ENCODE measurements around the gene TMEM130.
A peak's percentile ranks its signal among the peaks of the same experiment; 100 is the strongest.

The TMEM130 gene

DNA sequence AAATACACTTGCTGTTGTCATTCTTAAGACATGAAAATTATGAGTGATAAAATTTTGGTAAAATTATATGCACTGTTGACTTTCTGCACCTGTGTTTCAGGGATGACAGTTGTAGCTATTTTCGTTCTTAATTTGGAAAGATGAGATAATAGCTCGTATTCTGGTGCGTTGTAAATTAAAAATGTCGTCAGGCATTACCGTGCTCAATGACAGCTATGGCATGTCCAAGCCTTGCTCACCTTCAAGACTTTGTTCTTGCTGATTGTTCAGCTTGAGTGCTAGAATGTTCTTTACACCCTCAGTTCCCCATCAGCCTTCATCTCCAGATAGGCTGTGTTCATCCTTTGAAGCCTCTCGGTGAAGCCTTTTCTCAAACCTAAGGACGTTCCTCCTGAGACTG is 30.0 kb upstream of the TMEM130 start:
- Histone ChIP-seq H3K9ac (ENCODE audit: low read depth, low read length) (no peak overlapping the region), H3K36me3 (ENCODE audit: insufficient read depth, low read depth, low read length) (peaks cover 96% of the 10 kb centered on the region), H3K9me3 (ENCODE audit: insufficient read depth, low read depth, low read length) (no peaks in the 10 kb centered on the region), H3K27ac (ENCODE audit: low read length) (no peak overlapping the region), H3K4me1 (ENCODE audit: insufficient read depth, low read length) (no peaks in the 10 kb centered on the region), H3K4me3 (ENCODE audit: low read length) (no peak overlapping the region), H3K27me3 (ENCODE audit: insufficient read depth, low read length) (no peaks in the 10 kb centered on the region)

DNA sequence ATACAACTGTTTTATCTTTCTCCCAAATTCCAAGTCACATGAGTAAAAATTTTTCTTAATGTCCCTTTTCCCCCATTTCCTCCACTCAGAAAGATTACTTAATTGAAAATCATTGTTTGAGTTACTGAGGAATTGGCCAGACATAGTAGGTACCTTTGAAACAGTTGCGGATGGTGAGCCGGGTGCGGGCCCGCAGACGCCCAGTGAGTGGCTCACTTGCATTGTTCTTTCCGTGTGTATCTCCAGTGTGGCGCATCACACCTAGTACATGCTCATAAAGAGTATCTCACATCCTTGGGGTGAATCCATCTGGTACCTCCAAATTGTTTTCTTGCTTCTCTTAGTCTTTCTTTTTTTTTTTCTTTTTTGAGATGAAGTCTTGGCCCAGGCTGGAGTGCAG is 22.8 kb upstream of the TMEM130 start:
- Histone ChIP-seq H3K27ac (ENCODE audit: low read length) (no peak overlapping the region), H3K4me3 (ENCODE audit: low read length) (no peak overlapping the region), H3K36me3 (ENCODE audit: insufficient read depth, low read depth, low read length) (peaks cover 87% of the 10 kb centered on the region), H3K27me3 (ENCODE audit: insufficient read depth, low read length) (no peaks in the 10 kb centered on the region), H3K9me3 (ENCODE audit: insufficient read depth, low read depth, low read length) (no peaks in the 10 kb centered on the region), H3K9ac (ENCODE audit: low read depth, low read length) (no peak overlapping the region), H3K4me1 (ENCODE audit: insufficient read depth, low read length) (no peaks in the 10 kb centered on the region)

DNA sequence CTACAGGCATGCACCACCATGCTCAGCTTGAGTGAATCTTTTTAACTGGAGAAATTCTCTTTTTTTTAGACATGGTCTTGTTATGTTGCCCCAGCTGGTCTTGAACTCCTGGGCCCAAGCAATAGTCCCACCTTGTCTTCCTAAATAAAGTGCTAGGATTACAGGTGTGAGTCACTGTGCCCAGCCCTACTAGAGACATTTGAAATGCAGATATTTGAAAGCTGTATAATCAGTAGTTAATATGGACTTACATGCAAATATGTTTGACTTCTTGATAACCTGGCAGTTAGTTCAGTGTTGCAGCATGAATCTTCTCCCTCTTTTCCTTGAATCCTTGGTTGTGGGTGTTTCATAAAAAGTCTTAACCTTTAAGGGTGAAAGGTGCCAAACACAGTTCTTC is 17.2 kb upstream of the TMEM130 start:
- Histone ChIP-seq H3K27me3 (ENCODE audit: insufficient read depth, low read length) (no peaks in the 10 kb centered on the region), H3K9ac (ENCODE audit: low read depth, low read length) (no peak overlapping the region), H3K27ac (ENCODE audit: low read length) (no peak overlapping the region), H3K36me3 (ENCODE audit: insufficient read depth, low read depth, low read length) (peaks cover 87% of the 10 kb centered on the region), H3K9me3 (ENCODE audit: insufficient read depth, low read depth, low read length) (no peaks in the 10 kb centered on the region), H3K4me3 (ENCODE audit: low read length) (no peak overlapping the region), H3K4me1 (ENCODE audit: insufficient read depth, low read length) (no peaks in the 10 kb centered on the region)

DNA sequence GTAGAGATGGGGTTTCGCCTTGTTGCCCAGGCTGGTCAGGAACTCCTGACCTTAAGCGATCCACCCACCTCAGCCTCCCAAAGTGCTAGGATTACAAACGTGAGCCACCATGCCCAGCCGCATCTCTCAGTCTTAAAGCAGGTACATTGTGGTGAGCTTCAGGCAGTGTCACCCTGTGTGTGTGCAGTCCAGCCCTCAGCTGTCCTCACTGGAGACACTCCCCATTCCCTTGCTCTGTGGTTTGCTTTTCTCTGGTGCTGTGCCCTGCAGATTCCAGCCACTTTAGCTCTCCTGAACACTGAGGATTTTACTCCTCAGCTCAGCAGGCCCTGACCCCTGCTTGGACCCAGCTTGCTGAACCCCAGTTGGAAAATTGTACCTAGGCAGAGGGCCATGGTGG is 14.6 kb upstream of the TMEM130 start:
- H3K36me3 ChIP-seq (ENCODE audit: insufficient read depth, low read depth, low read length), result peaks cover 79% of the 10 kb centered on the region
- H3K9ac ChIP-seq (ENCODE audit: low read depth, low read length), result no peak overlapping the region
- H3K9me3 ChIP-seq (ENCODE audit: insufficient read depth, low read depth, low read length), result no peaks in the 10 kb centered on the region
- no peak overlapping the region for H3K27ac ChIP-seq (ENCODE audit: low read length)
- no peaks in the 10 kb centered on the region for H3K4me1 ChIP-seq (ENCODE audit: insufficient read depth, low read length)
- no peaks in the 10 kb centered on the region for H3K27me3 ChIP-seq (ENCODE audit: insufficient read depth, low read length)
- H3K4me3 ChIP-seq (ENCODE audit: low read length), result no peak overlapping the region

DNA sequence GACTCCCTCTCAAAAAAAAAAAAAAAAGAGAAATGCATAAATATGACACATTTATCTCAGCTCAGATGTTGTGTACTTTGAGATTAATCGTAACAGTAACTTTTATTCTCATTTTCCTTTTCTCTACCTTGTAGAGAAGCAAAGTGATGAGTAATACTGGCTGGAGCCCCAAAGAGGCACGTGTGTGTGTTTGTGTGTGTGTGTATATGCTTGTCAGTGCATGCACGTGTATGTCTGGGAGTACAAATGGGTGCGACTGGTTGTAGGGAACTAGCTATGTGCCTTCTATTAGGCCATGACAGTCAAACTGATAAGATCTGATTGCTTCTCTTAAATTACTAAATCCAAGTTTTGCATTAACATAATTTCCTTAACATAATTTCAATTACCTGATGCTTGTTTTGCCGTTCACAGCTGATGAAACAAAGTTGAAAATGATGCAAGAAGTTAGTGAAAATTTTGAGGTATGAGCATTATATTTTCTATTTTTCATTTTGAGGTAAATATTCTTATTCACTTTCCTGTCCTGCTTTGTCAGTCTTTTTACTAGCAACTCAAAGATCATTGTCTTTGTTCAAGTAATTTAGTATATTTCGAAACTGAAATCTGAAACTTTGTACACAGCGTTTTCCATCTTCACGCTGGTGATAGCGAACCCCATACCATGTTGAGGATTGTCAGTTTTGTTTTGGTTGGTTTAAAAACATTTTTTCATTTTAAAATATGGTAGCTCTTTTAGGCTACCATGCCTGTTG is 11.9 kb upstream of the TMEM130 start:
- Histone ChIP-seq H3K4me1 (ENCODE audit: insufficient read depth, low read length) (no peaks in the 10 kb centered on the region), H3K9me3 (ENCODE audit: insufficient read depth, low read depth, low read length) (no peaks in the 10 kb centered on the region), H3K27me3 (ENCODE audit: insufficient read depth, low read length) (peaks cover 5% of the 10 kb centered on the region; the same call in 1 of the 2 replicates), H3K9ac (ENCODE audit: low read depth, low read length) (no peak overlapping the region), H3K27ac (ENCODE audit: low read length) (no peak overlapping the region), H3K36me3 (ENCODE audit: insufficient read depth, low read depth, low read length) (peaks cover 56% of the 10 kb centered on the region), H3K4me3 (ENCODE audit: low read length) (no peak overlapping the region)

DNA sequence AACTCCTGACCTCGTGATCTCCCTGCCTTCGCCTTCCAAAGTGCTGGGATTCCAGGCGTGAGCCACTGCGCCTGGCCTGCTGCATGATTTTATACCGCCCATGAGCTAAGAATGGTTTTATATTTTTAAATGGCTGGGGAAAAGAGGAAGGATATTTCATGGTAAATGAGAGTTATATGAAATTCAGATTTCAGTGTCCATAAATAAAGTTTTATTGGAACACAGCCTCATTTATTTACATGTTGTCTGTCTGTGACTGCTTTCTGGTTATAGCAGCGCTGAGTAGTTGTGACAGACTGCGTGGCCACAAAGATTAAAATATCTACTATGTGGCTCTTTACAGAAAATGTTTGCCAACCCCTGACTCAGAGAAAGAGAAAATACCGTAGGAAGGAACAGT is 10.7 kb upstream of the TMEM130 start:
- no peaks in the 10 kb centered on the region for H3K9me3 ChIP-seq (ENCODE audit: insufficient read depth, low read depth, low read length)
- peaks cover 48% of the 10 kb centered on the region for H3K36me3 ChIP-seq (ENCODE audit: insufficient read depth, low read depth, low read length)
- H3K4me3 ChIP-seq (ENCODE audit: low read length), result no peak overlapping the region
- H3K27ac ChIP-seq (ENCODE audit: low read length), result no peak overlapping the region
- no peak overlapping the region for H3K9ac ChIP-seq (ENCODE audit: low read depth, low read length)
- no peaks in the 10 kb centered on the region for H3K4me1 ChIP-seq (ENCODE audit: insufficient read depth, low read length)
- H3K27me3 ChIP-seq (ENCODE audit: insufficient read depth, low read length), result peaks cover 5% of the 10 kb centered on the region; the same call in 1 of the 2 replicates

DNA sequence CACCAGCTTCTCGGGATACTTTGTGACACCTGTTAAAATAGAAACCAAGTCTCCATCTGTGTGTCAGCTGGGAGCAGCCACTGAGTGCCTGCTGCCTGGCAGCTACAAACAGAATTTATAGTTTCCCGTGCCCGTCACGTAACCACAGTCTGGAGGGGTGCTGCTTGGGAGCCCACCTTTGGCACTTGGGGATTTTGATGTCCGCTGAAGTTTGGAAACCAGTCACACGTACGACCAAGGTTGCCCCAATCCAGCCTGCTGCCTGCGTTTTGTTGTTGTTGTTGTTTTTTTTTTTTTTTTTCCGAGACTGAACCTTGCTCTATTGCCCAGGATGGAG is 10.1 kb upstream of the TMEM130 start:
- peaks cover 43% of the 10 kb centered on the region for H3K36me3 ChIP-seq (ENCODE audit: insufficient read depth, low read depth, low read length)
- H3K27me3 ChIP-seq (ENCODE audit: insufficient read depth, low read length), result peaks cover 5% of the 10 kb centered on the region; the same call in 1 of the 2 replicates
- no peak overlapping the region for H3K27ac ChIP-seq (ENCODE audit: low read length)
- peak overlapping the region; percentile 91; the same call in 1 of the 2 replicates for H3K9ac ChIP-seq (ENCODE audit: low read depth, low read length)
- no peaks in the 10 kb centered on the region for H3K9me3 ChIP-seq (ENCODE audit: insufficient read depth, low read depth, low read length)
- peak overlapping the region; percentile 93 for H3K4me3 ChIP-seq (ENCODE audit: low read length)
- no peaks in the 10 kb centered on the region for H3K4me1 ChIP-seq (ENCODE audit: insufficient read depth, low read length)

DNA sequence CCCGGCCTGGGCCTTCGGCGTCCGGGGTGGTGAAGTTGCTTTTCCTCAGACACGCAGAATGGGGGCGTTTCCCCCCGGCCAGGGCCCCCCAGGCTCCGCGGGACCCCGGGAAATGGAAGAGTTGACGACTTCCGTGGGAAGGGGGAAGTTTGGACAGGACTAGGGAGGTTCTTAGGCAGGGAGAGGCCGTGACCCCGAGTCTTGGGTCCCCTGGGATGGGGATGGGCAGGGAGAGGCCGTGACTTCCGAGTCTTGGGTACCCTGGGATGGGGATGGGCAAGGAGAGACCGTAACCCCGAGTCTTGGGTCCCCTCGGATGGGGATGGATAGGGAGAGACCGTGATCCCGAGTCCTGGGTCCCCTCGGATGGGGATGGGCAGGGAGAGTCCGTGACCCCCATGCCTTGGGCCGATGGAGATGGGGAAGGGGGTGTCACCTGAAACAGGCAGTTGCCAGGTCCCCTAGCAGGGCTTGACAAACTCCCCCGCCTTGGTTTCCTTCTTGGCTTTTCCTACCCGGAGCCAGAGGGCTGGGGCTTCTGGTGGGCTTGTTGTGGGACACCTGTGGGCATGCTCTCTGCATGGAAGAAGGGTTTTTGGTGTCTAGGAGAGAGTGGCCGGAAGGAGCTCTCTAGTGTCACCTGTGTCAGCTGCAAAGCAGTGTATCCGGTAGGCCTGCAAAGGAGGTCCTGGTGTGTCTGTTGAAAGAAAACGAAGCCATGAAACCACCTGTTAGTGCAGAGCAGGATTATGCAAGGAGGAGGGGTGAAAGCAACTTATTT is 9.6 kb upstream of the TMEM130 start:
- no peaks in the 10 kb centered on the region for H3K4me1 ChIP-seq (ENCODE audit: insufficient read depth, low read length)
- no peak overlapping the region for H3K27ac ChIP-seq (ENCODE audit: low read length)
- H3K36me3 ChIP-seq (ENCODE audit: insufficient read depth, low read depth, low read length), result peaks cover 38% of the 10 kb centered on the region
- H3K9ac ChIP-seq (ENCODE audit: low read depth, low read length), result peak overlapping the region; percentile 91
- peaks cover 5% of the 10 kb centered on the region; the same call in 1 of the 2 replicates for H3K27me3 ChIP-seq (ENCODE audit: insufficient read depth, low read length)
- no peaks in the 10 kb centered on the region for H3K9me3 ChIP-seq (ENCODE audit: insufficient read depth, low read depth, low read length)
- H3K4me3 ChIP-seq (ENCODE audit: low read length), result peak overlapping the region; percentile 93

DNA sequence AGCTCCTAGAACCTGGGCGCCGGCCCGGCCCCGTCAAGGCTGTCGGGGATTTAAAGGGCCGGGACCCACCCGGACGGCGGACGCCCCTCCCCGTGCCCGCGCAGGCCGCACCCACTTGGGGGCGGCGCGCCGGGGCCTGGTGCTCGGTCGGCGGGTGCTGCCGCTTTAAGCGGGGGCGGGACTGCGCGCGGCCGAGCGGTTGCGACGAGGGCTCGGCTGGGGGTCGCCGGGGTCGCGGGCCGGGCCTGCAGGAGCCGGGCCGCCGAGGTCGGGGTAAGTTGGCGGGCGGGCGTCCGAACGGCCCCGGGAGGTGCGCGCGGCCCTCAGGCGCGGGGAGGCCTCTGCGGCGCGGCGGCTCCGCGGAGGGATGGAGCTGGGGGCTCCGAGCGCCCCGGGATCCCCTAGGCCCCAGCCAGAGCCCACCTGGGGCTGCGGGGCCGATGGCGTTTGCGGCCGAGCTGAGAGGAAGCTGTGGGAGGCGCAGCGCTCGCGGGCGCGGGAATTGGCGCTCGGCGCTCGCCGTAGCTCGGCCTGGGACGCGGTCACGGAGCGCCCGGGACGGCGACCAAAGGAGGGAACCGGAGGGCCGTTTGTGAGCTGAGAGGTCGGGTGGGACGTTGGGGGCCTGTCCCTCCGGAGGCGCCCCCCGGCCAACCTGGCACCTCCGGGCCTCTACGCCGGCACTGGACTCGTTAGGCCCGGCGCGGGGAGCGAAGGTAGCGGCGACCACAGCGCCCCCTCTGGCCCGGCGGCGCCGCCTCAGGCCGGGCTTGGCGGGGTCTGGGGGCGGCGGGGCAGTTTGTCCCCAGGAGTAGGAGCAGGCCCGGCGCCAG is 8.8 kb upstream of the TMEM130 start, which contains the start of gene TRRAP:
Gene TRRAP (plus strand): TSS at position 168 of the 833 bp plus-strand sequence. CDS start 2,619 bp downstream, outside the sequence.
- no peak within 1 kb of the TSS for H3K27ac ChIP-seq (ENCODE audit: low read length)

DNA sequence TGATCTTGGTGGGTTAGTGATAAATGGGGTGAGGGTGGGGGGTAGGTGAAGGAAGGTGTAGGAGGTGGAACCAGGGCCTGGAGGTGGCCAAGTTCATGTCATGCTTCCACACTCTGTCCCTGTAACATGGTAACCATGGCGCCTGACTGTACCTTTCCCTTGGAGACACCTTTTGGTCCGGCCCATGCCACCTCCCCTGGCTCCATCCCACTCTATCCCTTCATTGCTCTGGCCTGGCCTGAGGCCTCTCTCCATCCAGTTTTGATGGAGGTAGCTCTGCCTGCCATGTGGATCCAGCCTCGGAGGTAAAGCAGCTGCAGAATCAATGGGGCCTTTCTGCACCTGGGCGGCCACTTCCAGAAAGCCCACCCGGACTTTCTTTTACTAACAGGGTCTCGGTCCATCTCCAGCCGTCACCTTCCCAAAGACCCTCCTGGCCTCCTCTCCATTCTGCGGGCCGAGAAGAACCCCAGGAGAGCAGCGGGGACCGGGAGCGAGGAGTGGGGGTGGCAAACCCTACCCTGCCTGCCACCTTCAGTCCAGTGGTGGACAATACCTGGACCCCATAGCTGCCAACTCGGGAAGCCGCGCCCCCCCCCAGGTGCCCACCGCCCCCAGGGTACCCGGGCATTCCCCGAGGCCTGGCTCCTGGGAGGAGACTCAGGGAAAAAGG is 8.0 kb upstream of the TMEM130 start:
- Histone ChIP-seq H3K36me3 (ENCODE audit: insufficient read depth, low read depth, low read length) (peaks cover 22% of the 10 kb centered on the region), H3K4me1 (ENCODE audit: insufficient read depth, low read length) (no peaks in the 10 kb centered on the region), H3K4me3 (ENCODE audit: low read length) (peak overlapping the region; percentile 93), H3K9ac (ENCODE audit: low read depth, low read length) (peak overlapping the region; percentile 23; the same call in 1 of the 2 replicates), H3K27ac (ENCODE audit: low read length) (no peak overlapping the region), H3K9me3 (ENCODE audit: insufficient read depth, low read depth, low read length) (no peaks in the 10 kb centered on the region), H3K27me3 (ENCODE audit: insufficient read depth, low read length) (peaks cover 5% of the 10 kb centered on the region; the same call in 1 of the 2 replicates)

More for the DNA sequence above, 8.8 kb upstream of the TMEM130 start, which contains the start of gene TRRAP:
- Histone ChIP-seq H3K4me1 (ENCODE audit: insufficient read depth, low read length) (no peaks in the 10 kb centered on the region), H3K9me3 (ENCODE audit: insufficient read depth, low read depth, low read length) (no peaks in the 10 kb centered on the region), H3K27me3 (ENCODE audit: insufficient read depth, low read length) (peaks cover 5% of the 10 kb centered on the region; the same call in 1 of the 2 replicates), H3K4me3 (ENCODE audit: low read length) (peak within 1 kb of the TSS; percentile 93), H3K36me3 (ENCODE audit: insufficient read depth, low read depth, low read length) (peaks cover 30% of the 10 kb centered on the region), H3K9ac (ENCODE audit: low read depth, low read length) (peak within 1 kb of the TSS; percentile 91)

DNA sequence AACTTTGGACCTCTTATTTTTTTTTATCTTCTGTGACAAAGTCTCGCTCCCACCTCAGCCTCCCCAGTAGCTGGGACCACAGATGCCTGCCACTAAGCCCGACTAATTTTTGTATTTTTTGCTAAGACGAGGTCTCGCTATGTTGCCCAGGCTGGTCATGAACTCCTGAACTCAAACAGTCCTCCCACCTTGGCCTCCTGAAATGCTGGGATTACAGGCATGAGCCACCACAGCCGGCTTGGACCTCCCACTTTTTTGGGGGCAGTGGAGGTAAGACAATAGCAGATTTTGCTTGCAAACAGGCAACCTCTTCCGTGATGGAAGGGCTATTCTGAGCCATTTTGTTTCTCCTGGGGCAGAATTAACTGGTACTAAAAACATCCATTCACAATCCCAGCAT is 7.3 kb upstream of the TMEM130 start:
- H3K27ac ChIP-seq (ENCODE audit: low read length), result no peak overlapping the region
- H3K27me3 ChIP-seq (ENCODE audit: insufficient read depth, low read length), result peaks cover 5% of the 10 kb centered on the region; the same call in 1 of the 2 replicates
- no peaks in the 10 kb centered on the region for H3K4me1 ChIP-seq (ENCODE audit: insufficient read depth, low read length)
- H3K9ac ChIP-seq (ENCODE audit: low read depth, low read length), result no peak overlapping the region
- H3K9me3 ChIP-seq (ENCODE audit: insufficient read depth, low read depth, low read length), result no peaks in the 10 kb centered on the region
- peak overlapping the region; percentile 93; the same call in 1 of the 2 replicates for H3K4me3 ChIP-seq (ENCODE audit: low read length)
- H3K36me3 ChIP-seq (ENCODE audit: insufficient read depth, low read depth, low read length), result peaks cover 15% of the 10 kb centered on the region

Data from iPS-20b (cell line).